Measurements from ENCODE around the gene CD74.

Gene CD74

GRCh38 chr5:150357326-150358260 is 55.1 kb downstream of the CD74 start, which contains the start of gene TCOF1:
TSS of gene TCOF1 (plus strand) at chr5:150357697. CDS start at chr5:150357747, 50 bp downstream.
- DNase-seq, result peak; percentile 97

GRCh38 chr5:150356575-150357294 is 56.0 kb downstream of the CD74 start:
- DNase-seq, result no peak

GRCh38 chr5:150355791-150356190 is 56.9 kb downstream of the CD74 start:
- no peak for DNase-seq

GRCh38 chr5:150353032-150353675 is 59.6 kb downstream of the CD74 start:
- DNase-seq, result no peak

- no peak for DNase-seq
Measured at GRCh38 chr5:150352244-150353031, 60.3 kb downstream of the CD74 start.

All from CD4-positive, alpha-beta T cell treated with Interleukin-21 for 1 hour (primary cell).